ENCODE data around the gene RIC3. TPM values are rescaled to one million over a fixed set of nuclear protein-coding genes. Genes with fewer than 3 reads are reported as not detected.

Gene RIC3
- total RNA-seq, 1 donor from 2014 or later: 12.9 TPM

- H3K27me3 ChIP-seq: no peaks in the 10 kb centered on the region
- H3K9me3 ChIP-seq: no peaks in the 10 kb centered on the region
- peaks cover 7% of the 10 kb centered on the region for H3K4me1 ChIP-seq
- H3K27ac ChIP-seq: no peak overlapping the region
- H3K36me3 ChIP-seq: no peaks in the 10 kb centered on the region
- DNase-seq (no peak), ATAC-seq (no peak)
- TF ChIP-seq CTCF (IDR thresholded peaks at IDR 0.05): no peak
- no peak overlapping the region for H3K4me3 ChIP-seq
- intact Hi-C loops (cut with DNase I): no loop called here
Measured at GRCh38 chr11:8060801-8061554, 107.8 kb downstream of the RIC3 start.

- Histone ChIP-seq H3K9me3 (no peaks in the 10 kb centered on the region), H3K27me3 (no peaks in the 10 kb centered on the region), H3K4me3 (no peak overlapping the region), H3K4me1 (peaks cover 7% of the 10 kb centered on the region), H3K36me3 (no peaks in the 10 kb centered on the region), H3K27ac (no peak overlapping the region)
- ATAC-seq (no peak), DNase-seq (no peak)
- intact Hi-C loops (cut with DNase I): no loop called here
- no peak for TF ChIP-seq CTCF (IDR thresholded peaks at IDR 0.05)
Measured at GRCh38 chr11:8060146-8060719, 108.6 kb downstream of the RIC3 start.

- intact Hi-C loops (cut with DNase I): no loop called here
- Histone ChIP-seq H3K4me1 (peaks cover 7% of the 10 kb centered on the region), H3K9me3 (no peaks in the 10 kb centered on the region), H3K36me3 (no peaks in the 10 kb centered on the region), H3K27me3 (no peaks in the 10 kb centered on the region), H3K27ac (no peak overlapping the region), H3K4me3 (no peak overlapping the region)
- TF ChIP-seq CTCF (IDR thresholded peaks at IDR 0.05): no peak
- DNase-seq: no peak
- no peak for ATAC-seq
Measured at GRCh38 chr11:8059571-8060011, 109.2 kb downstream of the RIC3 start.

GRCh38 chr11:8059030-8059429 is 109.8 kb downstream of the RIC3 start:
- no peak for ATAC-seq
- H3K27ac ChIP-seq: no peak overlapping the region
- H3K36me3 ChIP-seq: no peaks in the 10 kb centered on the region
- DNase-seq: no peak
- intact Hi-C loops (cut with DNase I): no loop called here
- H3K4me3 ChIP-seq: no peak overlapping the region
- peaks cover 7% of the 10 kb centered on the region for H3K4me1 ChIP-seq
- TF ChIP-seq CTCF (IDR thresholded peaks at IDR 0.05): no peak
- H3K9me3 ChIP-seq: no peaks in the 10 kb centered on the region
- no peaks in the 10 kb centered on the region for H3K27me3 ChIP-seq

- H3K36me3 ChIP-seq: no peaks in the 10 kb centered on the region
- no peak for TF ChIP-seq CTCF (IDR thresholded peaks at IDR 0.05)
- H3K27me3 ChIP-seq: no peaks in the 10 kb centered on the region
- intact Hi-C loops (cut with DNase I): no loop called here
- H3K27ac ChIP-seq: no peak overlapping the region
- peaks cover 7% of the 10 kb centered on the region for H3K4me1 ChIP-seq
- ATAC-seq: no peak
- no peak for DNase-seq
- H3K9me3 ChIP-seq: no peaks in the 10 kb centered on the region
- H3K4me3 ChIP-seq: no peak overlapping the region
Measured at GRCh38 chr11:8058216-8058615, 110.6 kb downstream of the RIC3 start.
